Urothelium cell line (cell line): ENCODE measurements around the gene AKAP12.
A peak's percentile ranks its signal among the peaks of the same experiment; 100 is the strongest.

Experiments used
- DNase-seq: peaks from one replicate; pipeline ENCODE4 v3.0.0; 2011; ENCODE audit warnings: low spot score, mixed read lengths
- FAIRE-seq: peaks from 2 replicates; lab custom pipeline; 2011; peaks lifted over from hg19 to GRCh38; lab: Jason Lieb, UNC

Gene AKAP12

DNA sequence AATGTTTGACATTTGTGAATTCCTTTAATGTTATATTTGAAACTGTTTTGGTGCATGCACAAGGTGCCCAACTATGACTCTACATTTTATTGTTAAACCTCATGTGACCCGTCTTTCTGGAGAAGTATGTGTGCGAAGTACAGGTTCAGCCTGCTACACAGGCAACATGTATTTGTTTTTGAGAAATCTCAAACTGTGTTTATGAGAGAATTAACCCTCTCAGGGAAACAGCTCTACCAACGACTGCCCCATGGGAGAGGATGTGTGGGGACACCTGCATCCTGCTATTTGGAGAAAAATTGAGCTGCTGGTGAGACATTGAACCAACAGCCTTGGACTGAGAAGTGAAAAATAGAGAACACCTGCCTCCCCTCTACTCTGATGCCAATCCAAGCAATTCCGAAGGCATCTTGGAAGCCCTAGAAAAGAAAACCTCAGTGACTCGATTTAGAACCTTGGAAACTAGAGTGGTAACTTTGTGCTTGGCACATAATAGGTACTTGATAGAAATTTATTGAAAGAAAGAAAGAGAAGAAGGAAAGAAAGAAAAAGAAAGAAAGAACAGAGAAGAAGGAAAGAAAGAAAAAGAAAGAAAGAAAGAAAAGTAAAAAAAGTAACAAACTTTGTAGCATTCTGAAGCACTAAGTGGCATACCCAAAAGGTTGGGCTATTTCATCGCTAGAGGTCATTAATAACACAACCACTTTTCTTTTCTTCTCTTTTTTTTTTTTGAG lies 2.9 kb upstream of the AKAP12 start:
- FAIRE-seq = no peak
- DNase-seq = no peak

GRCh38 chr6:151240036-151240685 lies 394 bp downstream of the AKAP12 start:
- FAIRE-seq = no peak
- DNase-seq = peak; percentile 89

DNA sequence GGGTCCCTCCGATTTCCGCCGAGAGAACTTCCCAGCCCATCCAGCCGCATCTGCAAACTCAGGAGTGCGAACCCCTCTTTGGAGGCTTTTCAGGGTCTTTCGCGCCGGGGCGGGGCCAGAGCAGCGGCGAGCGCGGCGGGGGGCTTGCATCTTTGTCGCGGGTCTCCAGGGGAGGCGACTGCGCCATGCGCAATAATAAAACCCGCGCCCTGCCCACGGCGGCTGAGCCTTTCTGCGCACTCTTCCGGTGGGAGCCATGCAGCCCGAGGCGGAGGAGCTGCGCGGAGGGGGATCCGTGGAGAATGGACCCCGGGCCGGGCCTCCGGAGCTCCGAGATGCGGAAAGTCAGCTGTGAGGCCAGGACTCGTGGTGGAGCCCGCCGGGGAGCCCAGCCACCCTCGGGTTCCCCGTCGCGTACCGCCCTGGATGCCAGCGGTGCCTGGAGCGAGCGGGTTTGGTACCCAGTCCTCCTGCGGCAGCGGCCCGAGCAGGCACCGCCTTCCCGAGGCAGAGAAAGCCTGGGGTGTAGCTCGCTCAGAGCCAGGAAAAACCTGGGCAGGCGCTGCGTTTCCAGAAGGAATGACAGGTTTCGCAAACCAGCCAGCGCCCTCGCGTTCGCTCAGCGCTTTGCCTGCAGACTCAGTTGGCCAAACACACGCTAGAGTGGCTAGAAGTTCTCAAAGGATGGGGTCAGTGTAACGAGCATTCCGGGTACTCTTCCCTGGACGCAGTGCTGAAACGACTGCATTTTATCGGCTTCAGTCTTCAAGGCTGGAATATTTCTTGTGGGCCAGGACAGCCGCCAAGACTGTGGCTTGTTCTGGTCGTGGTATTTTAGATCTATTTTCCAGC lies 1.2 kb downstream of the AKAP12 start:
- peak; percentile 71 for DNase-seq
- FAIRE-seq = no peak

DNA sequence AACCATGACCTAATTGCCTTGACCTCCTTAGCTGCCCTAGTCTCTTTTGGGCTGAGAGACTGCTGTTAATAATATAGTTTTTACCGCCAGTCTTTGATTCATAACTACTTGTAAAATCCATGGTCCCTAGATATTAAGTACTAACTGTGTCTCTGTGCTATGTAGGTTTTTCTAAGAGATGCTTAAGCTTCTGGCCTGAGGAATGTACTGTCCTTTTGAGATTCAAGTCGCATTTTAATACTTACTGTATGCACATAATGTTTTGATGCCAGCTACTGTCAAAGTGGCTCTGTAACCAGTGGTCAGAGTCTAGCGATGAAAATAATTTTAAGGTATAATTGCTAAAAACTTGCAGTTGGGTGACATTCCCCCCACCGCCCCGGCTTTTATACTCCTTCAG lies 2.1 kb downstream of the AKAP12 start:
- FAIRE-seq (no peak), DNase-seq (no peak)

- DNase-seq (no peak), FAIRE-seq (no peak)
These were observed 2.7 kb downstream of the AKAP12 start for GRCh38 chr6:151242420-151242861.

- no peak for DNase-seq
- no peak for FAIRE-seq
These were observed 3.7 kb downstream of the AKAP12 start for GRCh38 chr6:151243481-151243880.

DNA sequence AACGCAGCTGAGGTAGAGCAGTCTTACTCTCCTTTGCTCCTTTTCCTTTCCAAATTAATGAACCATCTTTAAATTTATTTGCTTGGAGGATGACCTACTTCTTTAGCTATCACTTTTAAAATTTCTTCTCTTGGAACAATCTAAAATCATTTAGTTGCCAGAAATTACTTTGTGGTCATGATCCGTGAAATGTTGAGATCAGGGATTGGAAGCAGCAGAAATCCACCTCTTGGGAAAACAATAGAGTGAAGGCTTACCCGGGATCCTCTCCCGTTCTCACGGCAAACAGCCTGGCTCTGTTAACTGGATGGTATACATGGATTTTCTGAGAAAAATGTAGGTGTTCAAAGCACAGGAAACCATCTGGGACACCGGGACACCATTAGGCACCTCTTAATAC lies 7.7 kb downstream of the AKAP12 start:
- no peak for FAIRE-seq

GRCh38 chr6:151248295-151248694 lies 8.5 kb downstream of the AKAP12 start:
- DNase-seq = no peak
- no peak for FAIRE-seq

More for the DNA sequence above, 7.7 kb downstream of the AKAP12 start:
- no peak for DNase-seq

GRCh38 chr6:151252634-151253033 lies 12.9 kb downstream of the AKAP12 start:
- no peak for FAIRE-seq
- DNase-seq = no peak

DNA sequence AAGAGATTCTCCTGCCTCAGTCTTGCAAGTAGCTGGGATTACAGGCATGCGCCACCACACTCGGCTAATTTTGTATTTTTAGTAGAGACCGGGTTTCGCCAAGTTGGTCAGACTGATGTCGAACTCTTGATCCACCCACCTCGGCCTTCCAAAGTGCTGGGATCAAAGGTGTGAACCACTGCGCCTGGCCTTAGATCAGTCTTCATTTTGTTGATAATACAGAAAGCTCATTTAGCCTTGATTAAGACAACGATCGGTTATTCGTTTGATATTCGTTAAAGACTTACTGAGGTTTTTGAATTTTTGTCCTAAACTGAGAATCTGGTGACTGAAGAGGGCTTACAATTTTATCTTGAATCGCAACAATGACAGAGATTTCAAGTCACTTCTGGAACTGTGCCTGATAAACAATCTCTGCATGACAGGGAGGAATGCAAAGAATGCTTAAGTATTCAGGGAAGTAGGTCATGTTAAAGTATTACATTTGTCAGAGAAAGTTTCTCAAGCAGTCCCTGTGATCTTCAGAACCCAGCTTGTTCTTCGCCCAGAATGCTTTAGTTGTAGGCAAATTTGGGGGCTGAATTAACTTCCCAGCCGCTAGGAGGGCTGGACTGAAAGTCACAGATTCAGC lies 14.8 kb downstream of the AKAP12 start:
- no peak for FAIRE-seq
- peak; percentile 26 for DNase-seq

GRCh38 chr6:151255811-151256210 lies 16.0 kb downstream of the AKAP12 start:
- DNase-seq = no peak
- FAIRE-seq = no peak

- no peak for DNase-seq
- FAIRE-seq = no peak
These were observed 18.2 kb downstream of the AKAP12 start for GRCh38 chr6:151257985-151258445.

DNA sequence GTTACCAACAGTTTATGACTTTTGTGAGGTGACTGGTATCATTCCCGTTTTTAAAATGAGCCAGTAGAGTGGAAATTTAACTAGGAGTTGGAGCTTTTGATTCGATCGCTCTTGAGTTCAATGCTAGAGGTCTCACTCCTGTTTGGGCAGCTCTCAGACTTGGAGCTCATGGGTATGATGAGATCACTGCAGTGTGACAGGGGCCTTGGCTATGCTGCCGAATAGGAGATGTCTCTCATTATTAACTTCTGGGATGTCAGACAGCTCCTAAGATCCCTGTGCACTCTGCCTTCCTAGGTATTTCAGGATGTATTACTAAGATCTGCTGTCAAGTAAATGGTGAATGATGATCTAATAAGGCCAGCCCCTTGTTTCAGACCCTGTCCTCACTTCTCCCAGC lies 20.4 kb downstream of the AKAP12 start:
- FAIRE-seq (no peak), DNase-seq (no peak)

DNA sequence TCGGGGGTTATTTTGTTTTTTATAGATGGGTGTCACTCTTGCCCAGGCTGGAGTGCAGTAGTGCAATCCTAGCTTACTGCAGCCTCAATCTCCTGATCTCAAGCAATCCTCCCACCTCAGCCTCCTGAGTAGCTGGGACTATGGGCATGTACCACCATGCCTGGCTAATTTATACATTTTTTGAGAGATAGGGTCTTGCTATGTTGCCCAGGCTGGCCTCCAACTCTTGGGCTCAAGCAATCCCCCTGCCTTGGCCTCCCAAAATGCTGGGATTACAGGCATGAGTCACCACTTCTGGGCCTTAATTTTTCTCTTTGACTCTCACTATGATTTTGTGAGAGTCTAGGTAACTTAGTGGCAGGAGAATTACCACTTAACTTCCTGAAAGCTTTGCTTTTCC lies 23.3 kb downstream of the AKAP12 start:
- FAIRE-seq = no peak
- no peak for DNase-seq

- FAIRE-seq = no peak
- no peak for DNase-seq
These were observed 24.2 kb downstream of the AKAP12 start for GRCh38 chr6:151263967-151264366.

DNA sequence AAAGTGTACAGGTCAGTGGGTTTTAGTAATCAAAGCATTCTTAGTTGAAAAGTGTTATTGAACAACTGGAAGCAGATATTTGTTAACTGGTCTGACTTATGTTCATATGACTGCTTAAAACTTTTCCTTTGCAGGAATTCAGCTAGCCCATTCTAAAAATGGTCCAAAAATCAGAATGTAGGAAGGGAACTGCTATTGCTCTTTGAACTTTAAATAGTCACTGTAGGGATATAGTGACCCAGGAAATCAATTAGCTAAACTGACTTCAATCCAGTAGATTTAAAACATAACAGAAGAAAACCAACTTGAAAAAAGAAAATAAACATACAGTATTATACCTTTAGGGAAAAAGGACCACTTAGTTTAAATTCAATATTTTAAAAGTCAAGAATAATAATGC lies 25.5 kb downstream of the AKAP12 start:
- FAIRE-seq = no peak

GRCh38 chr6:151269321-151269995 lies 29.7 kb downstream of the AKAP12 start:
- DNase-seq (no peak), FAIRE-seq (no peak)

More for the DNA sequence above, 25.5 kb downstream of the AKAP12 start:
- no peak for DNase-seq

GRCh38 chr6:151275121-151275520 lies 35.4 kb downstream of the AKAP12 start:
- FAIRE-seq = no peak
- no peak for DNase-seq

DNA sequence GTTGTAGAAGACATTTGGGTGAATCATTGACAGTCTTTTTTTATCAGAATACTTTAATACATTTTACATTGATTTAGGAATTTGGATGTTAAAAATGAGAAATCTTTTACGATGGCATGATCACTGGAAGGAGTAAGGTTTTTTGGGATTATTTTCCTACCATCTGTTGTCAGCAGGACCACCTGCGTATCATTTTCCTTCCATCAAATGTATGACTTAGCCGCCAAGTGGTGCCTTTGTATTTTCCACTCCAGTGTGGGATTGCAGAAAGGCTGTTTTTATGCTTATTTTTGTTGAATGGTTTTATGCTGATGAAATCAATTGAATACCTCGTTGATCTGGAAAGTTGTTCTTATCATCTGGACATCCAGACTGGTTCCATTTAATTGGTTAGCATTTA lies 35.8 kb downstream of the AKAP12 start:
- DNase-seq (no peak), FAIRE-seq (no peak)

- DNase-seq (no peak), FAIRE-seq (no peak)
These were observed 36.5 kb downstream of the AKAP12 start for GRCh38 chr6:151276112-151276740.
